Panc1 (cell line): ENCODE data around the gene CNPY3.

Experiments
- CTCF ChIP-seq: fragments of 450-650 bp; IDR thresholded peaks from 2 replicates; pipeline ENCODE4 v1.5.1; 2017; ENCODE audit warnings: mild to moderate bottlenecking
- POLR2AphosphoS5 ChIP-seq: IDR thresholded peaks from 2 replicates; pipeline ENCODE4 v1.6.1; 2012; ENCODE audit warnings: mild to moderate bottlenecking, low read depth, low read length, moderate library complexity
- REST ChIP-seq, 2 experiments: IDR thresholded peaks; 2 replicates each; pipeline ENCODE4 v1.6.1; 2011 to 2012; ENCODE audit warnings: low read depth in 2 of 2, control low read depth in 1 of 2, low read length in 1 of 2, mild to moderate bottlenecking in 1 of 2, moderate library complexity in 1 of 2; ENCODE audit not compliant: insufficient read depth in 1 of 2
- SIN3A ChIP-seq: IDR thresholded peaks from 2 replicates; pipeline ENCODE4 v1.6.1; 2012; ENCODE audit warnings: low read depth, mild to moderate bottlenecking, low read length, moderate library complexity, borderline replicate concordance; ENCODE audit not compliant: insufficient read depth
- TCF7L2 ChIP-seq: IDR thresholded peaks from 2 replicates; pipeline ENCODE4 v1.6.1; 2011; ENCODE audit warnings: mild to moderate bottlenecking, low read depth, low read length, inconsistent platforms

DNA sequence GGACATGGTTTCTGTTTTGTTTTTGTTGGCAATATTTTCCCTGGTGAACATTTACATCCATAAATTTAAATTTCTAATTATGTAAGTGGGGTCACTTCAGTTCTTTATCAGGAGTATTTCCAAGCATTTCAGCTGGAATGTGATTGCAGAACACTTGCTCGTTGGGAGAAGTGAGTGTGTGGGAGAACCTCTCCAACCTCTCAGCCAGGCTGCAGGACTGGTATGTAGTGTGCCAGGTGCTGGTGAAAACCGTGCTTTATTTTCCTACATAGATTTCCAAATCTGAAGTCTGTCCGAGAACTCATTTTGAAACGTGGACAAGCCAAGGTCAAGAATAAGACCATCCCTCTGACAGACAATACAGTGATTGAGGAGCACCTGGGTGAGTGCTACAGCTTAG is 43.6 kb upstream of the CNPY3 start:
- TF ChIP-seq CTCF (no peak), POLR2AphosphoS5 (no peak), REST (IDR thresholded peaks at IDR 0.05; ENCODE audit: insufficient read depth in 1 of 2, low read depth in 2 of 2, low read length in 1 of 2) (no peak), TCF7L2 (no peak), SIN3A (no peak)
